Keratinocyte (primary cell): Measurements from ENCODE around the gene ADD2. TPM values are rescaled to one million over a fixed set of nuclear protein-coding genes. Genes with fewer than 3 reads are reported as not detected.

Source experiments
- DNase-seq: peaks from one replicate; pipeline ENCODE4 v3.0.0-alpha.2; 2011; ENCODE audit warnings: low read depth, missing footprints, low spot score
- FAIRE-seq: peaks from 2 replicates; lab custom pipeline; 2011; peaks lifted over from hg19 to GRCh38; lab: Jason Lieb, UNC
- H2AFZ ChIP-seq: 2 replicates; pipeline ENCODE4 v1.6.0; 2012; ENCODE audit warnings: low read length, control low read depth, inconsistent platforms; ENCODE audit not compliant: control insufficient read depth
- H3K27ac ChIP-seq: 2 replicates; pipeline ENCODE4 v1.5.1; 2011; ENCODE audit warnings: low read length; ENCODE audit not compliant: control insufficient read depth, insufficient read depth
- H3K27me3 ChIP-seq: 3 replicates; pipeline ENCODE4 v1.6.0; 2011; ENCODE audit warnings: low read length; ENCODE audit not compliant: control insufficient read depth, insufficient read depth; ENCODE audit errors: extremely low read depth
- H3K36me3 ChIP-seq, 2 experiments: 2 replicates in 1 of 2; 3 replicates in 1 of 2; pipeline ENCODE4 v1.5.1; 2011; ENCODE audit warnings: low read length in 2 of 2, mild to moderate bottlenecking in 1 of 2; ENCODE audit not compliant: control insufficient read depth in 2 of 2, insufficient read depth in 2 of 2; ENCODE audit errors: extremely low read depth in 1 of 2
- H3K4me1 ChIP-seq: 3 replicates; pipeline ENCODE4 v1.5.1; 2011; ENCODE audit warnings: low read length; ENCODE audit not compliant: control insufficient read depth, insufficient read depth; ENCODE audit errors: extremely low read depth
- H3K4me2 ChIP-seq: 3 replicates; pipeline ENCODE4 v1.6.0; 2011; ENCODE audit warnings: low read depth, low read length; ENCODE audit not compliant: control insufficient read depth, insufficient read depth; ENCODE audit errors: extremely low read depth
- H3K4me3 ChIP-seq, 3 experiments: fragments of 200-600 bp in 1 of 3; sonication (generic) in 1 of 3; 2 replicates in 2 of 3; 3 replicates in 1 of 3; pipeline ENCODE4 v1.5.1; 2011 to 2016; ENCODE audit warnings: low read length in 3 of 3, mild to moderate bottlenecking in 3 of 3, control low read depth in 2 of 3, inconsistent platforms in 1 of 3, low read depth in 1 of 3, mixed read lengths in 1 of 3, mixed run types in 1 of 3, moderate library complexity in 1 of 3; ENCODE audit not compliant: control insufficient read depth in 2 of 3, insufficient read depth in 2 of 3; ENCODE audit errors: extremely low read depth in 1 of 3
- H3K79me2 ChIP-seq: 2 replicates; pipeline ENCODE4 v1.6.0; 2012; ENCODE audit warnings: low read length; ENCODE audit not compliant: control insufficient read depth, insufficient read depth
- H3K9ac ChIP-seq: 3 replicates; pipeline ENCODE4 v1.6.0; 2011; ENCODE audit warnings: low read length; ENCODE audit not compliant: control insufficient read depth, insufficient read depth; ENCODE audit errors: extremely low read depth
- H3K9me1 ChIP-seq: 3 replicates; pipeline ENCODE4 v1.6.0; 2011; ENCODE audit warnings: low read length; ENCODE audit not compliant: control insufficient read depth, insufficient read depth; ENCODE audit errors: extremely low read depth
- H3K9me3 ChIP-seq: 2 replicates; pipeline ENCODE4 v1.5.1; 2012; ENCODE audit warnings: low read depth, low read length; ENCODE audit not compliant: control insufficient read depth
- H4K20me1 ChIP-seq: 3 replicates; pipeline ENCODE4 v1.6.0; 2011; ENCODE audit warnings: low read length; ENCODE audit not compliant: control insufficient read depth, insufficient read depth; ENCODE audit errors: extremely low read depth
- CTCF ChIP-seq, 3 experiments: IDR thresholded peaks in 1 of 3; conservative IDR thresholded peaks in 1 of 3; optimal IDR thresholded peaks in 1 of 3; 2 replicates in 2 of 3; 3 replicates in 1 of 3; pipeline versions ENCODE3 to v1.5.1; 2011; ENCODE audit warnings: low read length in 3 of 3, mild to moderate bottlenecking in 3 of 3, moderate library complexity in 2 of 3, control low read depth in 1 of 3, inconsistent platforms in 1 of 3; ENCODE audit not compliant: insufficient read depth in 2 of 3; ENCODE audit errors: extremely low read depth in 1 of 3
- EZH2 ChIP-seq: IDR thresholded peaks from one replicate; pipeline ENCODE4 v1.6.1; 2012; ENCODE audit warnings: inconsistent platforms, mild to moderate bottlenecking, low read length, moderate library complexity
- dilution Hi-C: fragments of 300-500 bp; cut with MboI; formaldehyde crosslinking; loops from one replicate; pipeline ENCODE4 v1.7.0; 2020; ENCODE audit warnings: low sequenced_read_pairs; ENCODE audit not compliant: extremely low pct_ligation_motif_present
- polyA plus RNA-seq, 5 experiments: library from polyadenylated mRNA; depleted of rRNA in 3 of 5; stranded (reverse) in 3 of 5; stranded (forward) in 1 of 5; unstranded in 1 of 5; fragments of >200 nt; gene quantifications; 1 replicate in 1 of 5; 2 replicates in 3 of 5; 3 replicates in 1 of 5; pipeline versions ENCODE4 v1.2.1 to v1.2.3, GENCODE V29; 2011 to 2012; ENCODE audit warnings: missing spikeins in 2 of 5, low read depth in 1 of 5, low replicate concordance in 1 of 5

The ADD2 gene
- polyA plus RNA-seq, 1 donor (not counting 4 experiments of a cell fraction or from before 2014, with no cell fraction given): 0.05 TPM

- DNase-seq: no peak
- no peak overlapping the region for H2AFZ ChIP-seq
- no peak overlapping the region for H3K27ac ChIP-seq
- no peaks in the 10 kb centered on the region for H3K36me3 ChIP-seq
- no peaks in the 10 kb centered on the region for H3K9me1 ChIP-seq
- H3K9me3 ChIP-seq: no peaks in the 10 kb centered on the region
- TF ChIP-seq CTCF (optimal IDR thresholded peaks at IDR 0.05 in 1 of 3, IDR thresholded peaks at IDR 0.05 in 1 of 3, conservative IDR thresholded peaks at IDR 0.05 in 1 of 3; ENCODE audit: extremely low read depth in 1 of 3, insufficient read depth in 2 of 3, low read length in 3 of 3): no peak
- H3K4me1 ChIP-seq: no peaks in the 10 kb centered on the region
- dilution Hi-C loops: no loop called here
- H3K9ac ChIP-seq: no peak overlapping the region
- peaks cover 4% of the 10 kb centered on the region for H3K27me3 ChIP-seq
- no peak overlapping the region for H3K4me3 ChIP-seq
- no peaks in the 10 kb centered on the region for H4K20me1 ChIP-seq
- no peak overlapping the region for H3K4me2 ChIP-seq
- FAIRE-seq: no peak
- no peaks in the 10 kb centered on the region for H3K79me2 ChIP-seq
Observed at GRCh38 chr2:70670202-70670601, 97.8 kb downstream of the ADD2 start.

GRCh38 chr2:70668911-70669310 is 99.1 kb downstream of the ADD2 start:
- Histone ChIP-seq H3K9me1 (no peaks in the 10 kb centered on the region), H3K4me2 (no peak overlapping the region), H3K4me1 (no peaks in the 10 kb centered on the region), H3K27ac (no peak overlapping the region), H3K27me3 (peaks cover 4% of the 10 kb centered on the region), H3K36me3 (no peaks in the 10 kb centered on the region), H2AFZ (no peak overlapping the region), H4K20me1 (no peaks in the 10 kb centered on the region), H3K9me3 (no peaks in the 10 kb centered on the region), H3K79me2 (no peaks in the 10 kb centered on the region), H3K4me3 (no peak overlapping the region), H3K9ac (no peak overlapping the region)
- TF ChIP-seq CTCF (optimal IDR thresholded peaks at IDR 0.05 in 1 of 3, IDR thresholded peaks at IDR 0.05 in 1 of 3, conservative IDR thresholded peaks at IDR 0.05 in 1 of 3; ENCODE audit: extremely low read depth in 1 of 3, insufficient read depth in 2 of 3, low read length in 3 of 3): no peak
- no peak for TF ChIP-seq EZH2
- DNase-seq (no peak), FAIRE-seq (no peak)
- dilution Hi-C loops: no loop called here
